ENCODE measurements around the gene SMOC1. TPM values are rescaled to one million over a fixed set of nuclear protein-coding genes. Genes with fewer than 3 reads are reported as not detected.
A peak's percentile ranks its signal among the peaks of the same experiment; 100 is the strongest.

Gene SMOC1
- total RNA-seq, 2 donors from 2014 or later, result not detected

GRCh38 chr14:69848903-69849391, 30.3 kb upstream of the SMOC1 start:
- H3K27ac ChIP-seq (ENCODE audit: low read depth, low read length), result peak overlapping the region; percentile 93
- Mint-ChIP-seq H3K4me1 (no peaks in the 10 kb centered on the region), H3K27me3 (ENCODE audit: insufficient read depth) (no peaks in the 10 kb centered on the region), H3K36me3 (ENCODE audit: low read depth) (no peaks in the 10 kb centered on the region), H3K9me3 (no peaks in the 10 kb centered on the region), H3K4me3 (no peak overlapping the region), H3K27ac (no peak overlapping the region)
- H3K36me3 ChIP-seq (ENCODE audit: control insufficient read depth, insufficient read depth, low read length), result no peaks in the 10 kb centered on the region
- no peaks in the 10 kb centered on the region for H3K4me1 ChIP-seq (ENCODE audit: control insufficient read depth, insufficient read depth, low read length)
- no peak for TF ChIP-seq CTCF (conservative IDR thresholded peaks at IDR 0.05)
- no peaks in the 10 kb centered on the region for H3K27me3 ChIP-seq (ENCODE audit: control insufficient read depth, insufficient read depth, low read length, poor library complexity, severe bottlenecking)
- 87 to 95% methylated on average over 4 to 5 of the region's 6 CpGs for WGBS, 2 experiments (ENCODE audit: insufficient coverage in 1 of 2, insufficient read length in 1 of 2)
- no peak for DNase-seq
- H3K9ac ChIP-seq (ENCODE audit: extremely low read depth, low read length, poor library complexity, severe bottlenecking), result no peak overlapping the region
- no peak overlapping the region for H3K4me3 ChIP-seq (ENCODE audit: low read length)
- no peaks in the 10 kb centered on the region for H3K9me3 ChIP-seq (ENCODE audit: control insufficient read depth, low read length)

- H3K27me3 ChIP-seq (ENCODE audit: control insufficient read depth, insufficient read depth, low read length, poor library complexity, severe bottlenecking), result no peaks in the 10 kb centered on the region
- DNase-seq, result no peak
- H3K27ac ChIP-seq (ENCODE audit: low read depth, low read length), result peak overlapping the region; percentile 93
- no peaks in the 10 kb centered on the region for H3K4me1 ChIP-seq (ENCODE audit: control insufficient read depth, insufficient read depth, low read length)
- H3K9me3 Mint-ChIP-seq, result peaks cover 2% of the 10 kb centered on the region
- 93 to 94% methylated on average over 27 to 35 of the region's 35 CpGs for WGBS, 2 experiments (ENCODE audit: insufficient coverage in 1 of 2, insufficient read length in 1 of 2)
- H3K27ac Mint-ChIP-seq, result no peak overlapping the region
- no peaks in the 10 kb centered on the region for H3K36me3 Mint-ChIP-seq (ENCODE audit: low read depth)
- H3K4me1 Mint-ChIP-seq, result no peaks in the 10 kb centered on the region
- H3K27me3 Mint-ChIP-seq (ENCODE audit: insufficient read depth), result no peaks in the 10 kb centered on the region
- H3K4me3 Mint-ChIP-seq, result no peak overlapping the region
- H3K9me3 ChIP-seq (ENCODE audit: control insufficient read depth, low read length), result no peaks in the 10 kb centered on the region
- no peak for TF ChIP-seq CTCF (conservative IDR thresholded peaks at IDR 0.05)
- no peak overlapping the region for H3K9ac ChIP-seq (ENCODE audit: extremely low read depth, low read length, poor library complexity, severe bottlenecking)
- no peak overlapping the region for H3K4me3 ChIP-seq (ENCODE audit: low read length)
- H3K36me3 ChIP-seq (ENCODE audit: control insufficient read depth, insufficient read depth, low read length), result no peaks in the 10 kb centered on the region
Observed at GRCh38 chr14:69850086-69850735, 29.0 kb upstream of the SMOC1 start.

- DNase-seq, result no peak
- no peak overlapping the region for H3K4me3 ChIP-seq (ENCODE audit: low read length)
- no peak for TF ChIP-seq CTCF (conservative IDR thresholded peaks at IDR 0.05)
Observed at GRCh38 chr14:69850736-69851112, 28.5 kb upstream of the SMOC1 start.

More at GRCh38 chr14:69850736-69851112, 28.5 kb upstream of the SMOC1 start:
- H3K4me3 Mint-ChIP-seq, result no peak overlapping the region
- H3K36me3 Mint-ChIP-seq (ENCODE audit: low read depth), result no peaks in the 10 kb centered on the region
- Histone ChIP-seq H3K4me1 (ENCODE audit: control insufficient read depth, insufficient read depth, low read length) (no peaks in the 10 kb centered on the region), H3K9me3 (ENCODE audit: control insufficient read depth, low read length) (no peaks in the 10 kb centered on the region), H3K36me3 (ENCODE audit: control insufficient read depth, insufficient read depth, low read length) (no peaks in the 10 kb centered on the region), H3K27ac (ENCODE audit: low read depth, low read length) (peak overlapping the region; percentile 93), H3K9ac (ENCODE audit: extremely low read depth, low read length, poor library complexity, severe bottlenecking) (no peak overlapping the region), H3K27me3 (ENCODE audit: control insufficient read depth, insufficient read depth, low read length, poor library complexity, severe bottlenecking) (no peaks in the 10 kb centered on the region)
- H3K27me3 Mint-ChIP-seq (ENCODE audit: insufficient read depth), result no peaks in the 10 kb centered on the region
- WGBS, 2 experiments (ENCODE audit: insufficient coverage in 1 of 2, insufficient read length in 1 of 2), result 89 to 91% methylated on average over 1 to 2 of the region's 2 CpGs
- H3K9me3 Mint-ChIP-seq, result peaks cover 2% of the 10 kb centered on the region
- no peaks in the 10 kb centered on the region for H3K4me1 Mint-ChIP-seq
- H3K27ac Mint-ChIP-seq, result no peak overlapping the region

Measured in endodermal cell (in vitro differentiated cells).